Stimulated activated CD8-positive, alpha-beta memory T cell treated with anti-CD3 and anti-CD28 coated beads, Interleukin-7, amount 100 ng/mL, for 48 hours (primary cell): ENCODE data around the gene MRPS2.
"Not testable (repeated sequence)": the region's sequence is repeated elsewhere in the genome, so short reads cannot be mapped to it uniquely, and the experiment has no call there.

ENCODE experiments used
- DNase-seq, 2 donors: peaks; one replicate each; pipeline ENCODE4 v3.0.0-alpha.2; 2020; ENCODE audit warnings: low read depth in 1 of 2; ENCODE audit errors: extremely low read depth in 1 of 2

The MRPS2 gene

DNA sequence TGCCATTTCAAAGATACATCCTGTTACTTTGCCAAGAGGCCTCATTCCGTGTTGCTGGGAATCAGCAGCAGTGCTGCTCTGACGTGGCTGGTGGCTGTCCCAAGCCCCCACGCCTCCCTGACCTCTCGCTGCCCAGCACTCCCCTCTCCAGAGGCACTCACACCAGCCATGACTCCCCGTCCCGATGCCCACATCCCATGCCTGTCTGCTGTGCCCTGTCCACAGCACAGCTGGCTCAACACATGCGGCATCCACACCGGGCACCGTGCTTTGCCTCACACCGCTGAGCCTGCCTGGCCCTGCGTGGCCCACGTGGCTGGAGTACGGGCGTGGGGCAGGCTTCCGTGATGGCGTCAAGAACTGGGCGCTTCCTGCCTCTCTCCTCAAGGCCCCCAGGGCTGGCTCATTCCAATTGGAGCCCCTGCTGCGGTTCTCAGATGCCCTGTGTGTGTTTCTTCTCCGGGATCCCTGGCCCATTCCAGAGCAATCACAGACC lies 12.9 kb downstream of the MRPS2 start:
- no peak for DNase-seq

DNA sequence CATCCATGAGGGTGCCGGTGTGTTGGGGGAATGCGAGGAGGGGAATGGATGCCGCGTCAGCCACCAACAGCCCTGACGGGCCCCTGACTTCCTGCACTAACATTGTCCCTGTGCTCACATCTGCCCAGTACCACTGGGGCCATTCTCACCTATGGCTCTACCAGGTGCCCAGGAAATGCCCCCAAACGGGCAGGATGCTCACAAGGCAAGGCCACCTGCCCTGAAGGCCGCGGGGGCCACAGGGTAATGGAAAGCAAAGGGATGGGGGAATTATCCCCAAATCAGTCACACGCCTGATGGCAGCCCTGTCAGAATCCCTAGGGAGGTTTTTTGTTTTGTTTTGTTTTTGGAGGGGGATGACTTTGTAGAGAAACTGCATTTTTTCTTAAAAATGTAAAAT lies 13.4 kb downstream of the MRPS2 start:
- not testable (repeated sequence) for DNase-seq

DNA sequence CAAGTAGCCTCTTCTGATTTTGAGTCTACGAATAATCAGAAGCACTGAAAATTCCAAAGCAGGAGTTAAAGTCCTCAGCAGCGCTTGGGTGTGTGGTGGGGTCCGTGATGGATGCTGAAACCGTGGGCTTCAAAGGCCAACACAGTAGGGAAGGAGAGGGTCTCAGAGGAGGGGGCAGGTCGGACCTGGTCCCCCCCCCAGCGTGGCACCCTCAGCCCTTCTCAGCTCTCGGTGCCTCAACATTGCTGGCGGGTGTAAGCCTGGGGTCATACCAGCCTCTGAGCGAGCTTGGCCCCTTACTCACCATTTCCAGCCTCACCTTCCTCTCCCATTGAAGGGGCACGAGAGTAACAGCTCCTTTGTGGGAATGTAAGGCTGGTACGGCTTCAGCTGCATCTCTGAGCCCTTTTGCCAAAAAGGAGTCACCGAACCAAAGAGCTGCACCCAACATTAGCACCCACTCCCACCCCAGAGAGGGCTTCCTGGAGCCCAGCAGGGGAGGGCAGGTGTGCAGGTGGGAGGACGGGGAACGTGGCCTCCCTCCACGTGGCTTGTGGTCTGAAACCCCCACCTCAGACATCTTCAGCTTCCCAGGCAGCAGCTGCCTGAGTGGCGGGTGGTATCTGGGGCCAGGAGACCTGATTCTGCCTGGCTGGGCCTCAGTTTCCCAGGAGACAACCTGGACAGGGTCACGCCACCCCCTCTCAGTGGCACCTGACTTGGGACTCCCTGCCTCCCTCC lies 14.0 kb downstream of the MRPS2 start:
- no peak for DNase-seq

DNA sequence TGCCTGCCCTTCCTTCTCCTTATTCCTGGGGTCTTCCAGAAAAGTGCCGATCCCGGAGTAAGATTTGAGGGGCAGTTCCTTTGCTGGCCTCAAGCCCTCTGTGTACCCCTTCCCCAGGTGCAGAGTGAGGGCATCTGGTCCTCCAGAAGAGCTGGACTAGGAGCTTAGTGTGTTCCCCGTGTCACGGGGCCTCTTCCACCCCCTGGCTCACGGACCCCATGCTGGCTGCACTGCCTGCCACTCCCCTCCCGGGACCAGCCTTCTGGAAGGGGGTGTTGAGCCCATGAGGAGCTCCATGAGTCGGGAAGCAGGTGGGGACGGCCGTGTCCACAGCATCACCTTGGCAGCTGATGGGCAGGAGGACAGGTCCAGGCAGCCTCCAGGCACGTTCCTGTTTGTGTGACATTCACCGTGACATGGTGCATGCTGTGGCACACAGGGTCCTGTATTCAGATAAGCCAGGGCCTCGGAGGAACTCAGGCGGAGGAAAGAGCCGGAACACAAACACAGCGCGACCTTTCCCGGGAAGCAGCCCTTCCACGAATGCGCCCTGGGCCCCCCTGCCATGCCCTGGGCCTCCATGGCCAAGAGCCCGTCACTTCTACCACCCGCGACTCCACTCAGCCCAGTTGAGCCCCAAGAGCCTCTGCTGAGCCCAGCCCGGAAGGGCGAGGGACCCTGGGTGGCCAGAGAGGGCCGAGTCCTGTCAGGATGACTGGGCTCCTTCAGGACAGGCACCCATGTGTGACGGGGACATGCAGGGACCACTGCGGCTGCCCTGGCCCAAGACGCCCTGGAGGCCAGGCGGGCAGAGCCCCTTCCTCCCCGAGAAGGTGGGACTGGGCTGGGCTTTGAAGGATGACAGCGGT lies 14.8 kb downstream of the MRPS2 start:
- no peak for DNase-seq

DNA sequence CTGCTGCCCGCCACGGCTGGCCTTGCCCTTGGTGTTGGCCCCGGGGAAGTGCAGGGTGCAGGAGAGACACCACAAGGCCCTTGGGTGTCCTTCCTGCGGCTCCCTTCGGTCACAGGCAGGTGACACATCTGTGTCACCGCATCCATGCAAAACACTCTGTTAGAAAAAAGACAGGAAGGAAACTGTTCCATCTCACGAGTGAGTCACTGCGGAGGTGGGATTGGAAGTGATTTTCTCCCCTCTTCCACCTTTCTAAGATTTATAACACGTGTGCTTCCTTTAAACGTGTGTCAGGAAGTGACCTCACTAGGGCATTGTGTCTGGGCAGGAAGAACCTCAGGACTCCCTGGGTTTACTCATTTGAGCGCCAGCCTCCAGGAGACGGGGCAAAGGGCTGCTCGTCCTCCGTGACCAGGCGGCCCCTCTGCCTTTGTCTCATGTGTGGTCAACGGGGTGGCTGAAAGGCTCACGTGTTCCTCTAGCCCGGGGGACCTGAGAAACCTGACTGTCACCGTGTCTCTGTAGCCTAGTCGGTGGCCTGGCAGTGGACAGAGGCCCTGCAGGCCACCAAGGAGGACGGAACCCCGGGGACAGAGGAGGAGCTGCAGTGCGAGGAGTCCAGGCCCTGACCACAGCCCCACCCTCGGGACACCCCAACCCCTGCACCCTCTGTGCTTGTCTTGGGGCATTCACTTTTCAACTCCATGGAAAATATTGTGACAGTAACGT lies 15.8 kb downstream of the MRPS2 start:
- no peak for DNase-seq

DNA sequence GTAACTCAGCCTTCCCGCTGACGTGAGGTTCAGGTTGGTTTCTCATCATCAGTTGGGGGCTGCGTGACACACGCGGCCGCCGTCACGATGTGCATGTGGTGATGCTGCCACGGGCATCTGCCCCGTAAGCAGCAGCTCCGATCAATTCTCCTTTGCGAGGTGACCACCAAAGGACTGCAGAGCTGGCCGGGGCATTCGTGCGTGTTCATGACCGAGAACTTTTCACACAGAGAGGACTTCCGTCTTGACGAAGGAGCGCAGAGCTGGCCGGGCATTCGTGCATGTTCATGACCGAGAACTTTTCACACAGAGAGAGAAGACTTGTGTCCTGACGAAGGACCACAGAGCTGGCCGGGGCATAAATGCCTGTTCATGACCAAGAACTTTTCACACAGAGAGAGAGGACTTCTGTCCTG lies 16.9 kb downstream of the MRPS2 start:
- no peak for DNase-seq

DNA sequence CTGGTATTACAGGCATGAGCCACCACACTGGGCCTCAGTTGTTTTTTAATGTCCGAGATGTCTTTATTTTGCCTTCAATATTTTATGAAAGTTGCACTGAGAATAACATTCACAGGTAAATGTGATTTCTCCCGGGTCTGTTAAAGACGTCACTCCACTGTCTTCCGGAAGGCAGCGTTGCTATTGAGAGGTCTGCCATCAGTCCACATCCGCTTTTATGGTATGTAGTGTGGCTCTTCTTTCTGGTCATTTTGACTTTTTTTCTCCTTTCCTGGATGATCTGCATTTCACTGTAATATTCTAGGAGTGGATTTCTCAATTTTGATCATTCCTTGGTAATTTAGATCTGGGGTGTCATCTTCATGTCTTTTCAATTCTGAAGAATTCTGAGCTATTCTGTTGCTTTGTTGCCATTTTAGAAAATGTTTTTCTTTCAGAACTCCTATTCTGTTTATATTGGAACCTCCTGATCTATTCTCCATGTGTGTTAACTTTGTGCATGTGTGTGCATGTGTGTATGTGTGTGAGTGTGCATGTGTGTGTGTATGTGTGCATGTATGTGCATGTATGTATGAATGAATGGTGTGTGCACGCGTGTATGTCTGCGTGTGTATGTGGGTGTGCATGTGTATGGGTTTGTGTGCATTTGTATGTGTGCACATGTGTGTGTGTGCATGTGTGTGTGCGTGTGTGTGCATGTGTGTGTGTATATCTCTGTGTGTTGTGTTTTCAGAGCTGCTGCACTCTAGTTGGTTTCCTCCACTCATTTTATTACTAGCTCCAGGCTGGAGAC lies 18.9 kb downstream of the MRPS2 start:
- DNase-seq, result no peak

DNA sequence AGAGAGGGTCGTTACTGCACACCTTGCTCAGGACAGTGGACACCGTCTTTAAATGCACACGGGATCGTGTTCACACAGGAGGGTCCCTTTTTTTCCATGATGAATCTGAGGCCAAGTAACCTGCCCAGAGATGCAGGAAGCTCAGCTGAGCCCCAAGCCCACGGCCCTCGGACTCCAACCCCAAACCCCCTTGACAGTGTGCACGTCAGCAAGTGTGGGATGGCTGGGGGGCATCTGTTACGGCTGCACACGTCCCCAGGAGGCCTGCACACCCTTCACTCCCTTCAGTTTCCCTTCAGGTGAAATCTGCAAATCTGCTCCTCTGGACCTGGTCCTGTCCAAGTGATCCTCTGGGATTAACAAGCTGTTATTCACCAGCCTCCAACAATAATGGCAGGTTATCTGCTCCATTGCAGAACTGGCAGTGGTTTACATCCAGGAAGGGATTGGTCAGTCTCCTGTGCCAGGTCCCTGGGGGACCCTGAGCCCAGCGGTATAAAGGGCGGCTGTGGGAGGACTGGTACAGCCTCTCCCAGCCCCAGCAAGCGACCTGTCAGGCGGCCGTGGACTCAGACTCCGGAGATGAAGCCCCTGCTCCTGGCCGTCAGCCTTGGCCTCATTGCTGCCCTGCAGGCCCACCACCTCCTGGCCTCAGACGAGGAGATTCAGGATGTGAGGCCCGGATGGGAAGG lies 20.6 kb downstream of the MRPS2 start, which contains the start of gene LCN1:
TSS of gene LCN1 (plus strand) at position 525 of the 692 bp plus-strand sequence. CDS start at position 583, 58 bp downstream.
- DNase-seq, result no peak

DNA sequence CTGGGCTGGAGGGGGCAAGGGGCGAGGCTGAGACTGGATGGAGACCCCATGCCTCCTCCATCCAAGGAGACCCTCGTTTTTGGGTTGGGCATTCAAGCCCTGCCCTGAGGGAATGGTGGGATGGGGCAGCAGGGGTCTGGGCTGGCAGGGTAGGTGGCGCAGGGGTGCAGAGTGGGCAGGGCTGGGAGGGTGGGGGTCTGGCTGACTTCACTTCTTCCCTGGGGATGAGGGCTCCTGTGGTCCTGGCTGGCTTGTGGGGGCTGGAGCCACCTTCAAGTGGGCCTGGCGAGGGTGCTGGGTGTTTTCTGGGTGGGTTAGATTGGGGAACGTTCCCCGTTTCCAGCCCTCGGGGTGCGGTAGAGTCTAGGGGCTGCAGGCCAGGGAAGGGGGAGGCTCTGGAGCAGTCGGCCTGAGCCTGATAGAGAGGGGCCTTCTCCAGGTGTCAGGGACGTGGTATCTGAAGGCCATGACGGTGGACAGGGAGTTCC lies 21.2 kb downstream of the MRPS2 start:
- DNase-seq, result no peak

DNA sequence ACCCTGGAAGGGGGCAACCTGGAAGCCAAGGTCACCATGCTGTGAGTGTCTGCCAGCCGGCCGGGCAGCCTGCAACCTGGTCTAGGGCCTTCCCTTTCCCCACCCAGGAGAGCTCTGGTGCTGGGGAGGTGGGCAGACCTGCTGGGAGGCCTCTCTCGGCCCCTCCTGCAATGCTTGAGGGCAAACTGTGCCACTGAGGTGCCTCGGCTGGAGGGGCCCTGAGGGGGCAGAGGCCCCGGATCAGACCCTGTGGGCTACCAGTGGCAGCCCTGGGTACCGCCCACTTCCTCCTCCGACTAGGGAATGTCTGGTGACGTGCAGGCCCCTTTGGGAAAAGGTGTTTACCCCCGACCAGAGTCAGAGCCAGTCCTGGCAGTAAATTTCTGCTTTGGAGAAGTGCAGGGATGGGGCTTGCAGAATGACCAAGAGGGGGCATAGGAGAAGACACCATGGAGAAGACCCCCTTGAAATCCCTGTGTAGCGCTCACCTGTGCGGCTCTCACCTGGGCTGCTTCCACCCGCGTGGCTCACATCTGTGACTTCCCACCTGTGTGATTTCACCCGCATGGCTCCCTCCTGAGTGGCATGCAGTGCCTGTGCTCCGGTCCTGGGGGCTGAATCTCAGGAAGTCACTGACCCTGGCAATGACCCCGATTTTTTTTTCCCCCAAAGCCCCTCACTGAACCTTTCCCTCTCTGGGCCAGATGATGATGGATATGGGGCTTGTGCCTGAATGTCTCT lies 21.8 kb downstream of the MRPS2 start:
- DNase-seq, result no peak

DNA sequence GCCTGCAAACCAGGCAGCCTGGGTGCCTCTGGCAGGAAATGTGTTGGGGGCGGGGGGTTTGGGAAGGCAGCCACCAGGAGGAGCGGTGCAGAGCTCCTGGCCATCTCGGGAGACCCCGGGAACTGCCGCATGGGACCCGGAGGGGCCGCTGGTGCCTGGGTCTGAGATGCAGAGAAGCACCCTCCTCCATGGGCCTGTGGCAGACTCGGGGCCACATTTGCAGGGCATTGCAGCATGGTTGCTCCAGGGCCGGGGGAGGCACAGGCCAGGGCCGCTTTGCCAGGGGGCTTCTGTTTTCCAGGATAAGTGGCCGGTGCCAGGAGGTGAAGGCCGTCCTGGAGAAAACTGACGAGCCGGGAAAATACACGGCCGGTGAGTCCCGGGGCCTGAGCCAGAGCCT lies 22.4 kb downstream of the MRPS2 start:
- DNase-seq, result no peak

DNA sequence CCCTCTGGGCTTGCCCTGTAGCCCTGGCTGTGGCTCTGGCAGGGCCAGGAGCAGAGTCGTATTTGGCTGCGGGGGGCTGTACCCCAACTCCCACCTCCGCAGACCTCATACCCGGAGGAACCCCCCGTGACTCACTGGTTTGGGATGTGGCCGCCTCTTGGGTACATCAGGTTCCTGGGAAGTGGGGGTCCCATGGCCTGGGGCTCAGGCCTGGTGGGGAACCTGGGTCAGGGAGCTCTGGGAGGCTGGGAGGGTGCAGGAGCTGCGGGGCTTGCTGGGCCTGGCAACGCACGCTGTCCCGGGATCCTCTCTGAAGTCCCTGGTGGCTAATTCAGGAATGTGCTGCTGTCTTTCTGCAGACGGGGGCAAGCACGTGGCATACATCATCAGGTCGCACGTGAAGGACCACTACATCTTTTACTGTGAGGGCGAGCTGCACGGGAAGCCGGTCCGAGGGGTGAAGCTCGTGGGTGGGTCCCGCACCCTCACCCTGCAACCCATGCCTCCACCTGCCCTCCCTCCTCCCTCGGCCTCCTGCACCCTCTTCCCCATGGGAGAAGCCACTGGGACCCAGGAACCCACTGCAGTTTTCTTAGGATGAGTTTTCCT lies 23.1 kb downstream of the MRPS2 start:
- no peak for DNase-seq

DNA sequence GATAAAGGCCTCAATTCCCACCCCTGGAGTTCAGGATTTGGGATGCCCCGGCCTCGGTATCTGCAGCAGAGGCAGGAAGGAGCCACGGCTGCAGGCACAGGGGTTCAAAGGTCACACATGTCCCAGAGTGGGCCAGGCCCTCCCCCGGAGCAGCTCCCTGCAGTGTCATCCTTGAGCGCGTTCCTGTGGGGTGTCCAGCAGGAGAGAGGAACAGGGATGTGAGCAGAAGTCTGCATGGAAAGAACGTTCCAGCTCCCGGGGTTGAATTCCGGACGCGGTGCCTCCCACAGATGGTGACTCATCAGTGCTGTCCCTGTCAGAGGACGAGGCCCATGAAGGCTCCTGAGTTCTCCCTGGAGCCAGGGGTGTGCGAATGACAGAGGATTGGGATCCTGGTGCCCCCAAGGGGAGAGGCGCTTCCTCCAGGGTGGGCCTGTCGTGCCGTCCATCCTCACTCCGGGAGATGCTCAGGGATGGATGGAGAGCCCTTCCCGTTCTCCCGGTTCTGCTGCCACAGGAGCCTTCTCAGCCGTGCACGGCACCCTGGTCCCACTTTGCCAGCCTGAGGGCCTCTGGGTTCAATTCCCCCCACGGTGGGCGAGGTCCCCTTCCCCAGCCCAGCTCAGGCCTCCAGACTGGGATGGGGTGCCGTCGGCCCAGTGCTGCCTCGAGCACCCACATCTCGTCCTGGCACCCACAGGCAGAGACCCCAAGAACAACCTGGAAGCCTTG lies 23.8 kb downstream of the MRPS2 start:
- no peak for DNase-seq

DNA sequence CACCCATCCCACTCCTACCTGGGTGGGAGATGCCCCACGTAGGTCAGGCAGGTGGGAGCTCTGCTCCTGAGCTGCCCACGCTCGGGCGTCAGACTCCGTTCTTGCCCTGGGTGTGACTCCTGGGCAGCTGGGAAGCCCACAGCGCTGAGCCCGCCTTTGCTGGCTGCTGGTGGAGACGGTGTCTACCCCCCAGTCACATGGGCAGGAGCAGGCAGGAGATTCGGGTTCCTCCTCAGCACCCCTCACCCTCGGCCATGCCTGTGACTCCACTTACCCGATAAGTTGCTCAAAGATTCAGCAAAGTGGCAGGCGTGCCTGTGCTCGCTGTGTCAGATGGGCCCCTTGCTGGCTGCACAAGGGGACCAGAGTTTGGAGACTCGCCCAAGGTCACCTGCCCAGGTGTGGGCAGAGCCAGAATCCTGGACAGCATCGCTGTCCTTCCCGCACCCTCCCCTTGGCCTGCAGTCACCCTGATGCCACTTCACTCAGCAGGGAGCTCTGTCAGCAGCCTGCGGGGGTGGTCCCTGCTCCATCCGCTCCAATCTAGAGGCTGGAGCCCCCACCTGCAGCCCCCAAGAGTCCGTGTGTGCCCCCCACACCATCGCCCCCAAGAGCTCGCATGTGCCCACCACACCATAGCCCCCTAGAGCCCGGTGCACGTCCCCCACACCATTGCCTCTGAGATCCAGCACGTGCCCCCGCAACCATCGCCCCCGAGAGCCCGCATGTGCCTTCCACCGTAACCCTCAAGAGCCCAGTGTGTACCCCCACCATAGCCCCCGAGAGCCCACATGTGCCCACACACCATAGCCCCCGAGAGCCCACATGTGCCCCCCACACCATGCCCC lies 25.0 kb downstream of the MRPS2 start:
- DNase-seq, result no peak

DNA sequence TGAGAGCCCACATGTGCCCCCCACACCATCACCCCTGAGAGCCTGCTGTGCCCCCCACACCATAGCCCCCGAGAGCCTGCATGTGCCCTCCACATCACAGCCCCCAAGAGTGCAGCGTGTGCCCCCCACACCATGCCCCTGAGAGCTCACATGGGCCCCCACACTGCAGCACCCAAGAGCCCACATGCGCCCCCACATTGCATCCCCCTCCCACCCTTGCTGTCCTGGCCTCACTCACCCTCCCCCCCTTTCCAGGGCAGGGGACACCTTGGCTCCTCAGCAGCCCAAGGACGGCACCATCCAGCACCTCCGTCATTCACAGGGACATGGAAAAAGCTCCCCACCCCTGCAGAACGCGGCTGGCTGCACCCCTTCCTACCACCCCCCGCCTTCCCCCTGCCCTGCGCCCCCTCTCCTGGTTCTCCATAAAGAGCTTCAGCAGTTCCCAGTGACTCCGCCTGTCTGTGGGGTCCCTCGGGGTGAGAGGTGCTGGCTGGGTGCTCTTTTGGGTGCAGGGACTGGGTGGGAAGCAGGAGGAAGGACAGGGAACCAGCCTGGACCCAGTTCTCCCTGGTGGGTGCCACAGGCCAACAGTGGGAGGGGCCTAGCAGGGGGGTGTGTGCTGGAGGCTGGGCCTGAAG lies 25.7 kb downstream of the MRPS2 start:
- no peak for DNase-seq

DNA sequence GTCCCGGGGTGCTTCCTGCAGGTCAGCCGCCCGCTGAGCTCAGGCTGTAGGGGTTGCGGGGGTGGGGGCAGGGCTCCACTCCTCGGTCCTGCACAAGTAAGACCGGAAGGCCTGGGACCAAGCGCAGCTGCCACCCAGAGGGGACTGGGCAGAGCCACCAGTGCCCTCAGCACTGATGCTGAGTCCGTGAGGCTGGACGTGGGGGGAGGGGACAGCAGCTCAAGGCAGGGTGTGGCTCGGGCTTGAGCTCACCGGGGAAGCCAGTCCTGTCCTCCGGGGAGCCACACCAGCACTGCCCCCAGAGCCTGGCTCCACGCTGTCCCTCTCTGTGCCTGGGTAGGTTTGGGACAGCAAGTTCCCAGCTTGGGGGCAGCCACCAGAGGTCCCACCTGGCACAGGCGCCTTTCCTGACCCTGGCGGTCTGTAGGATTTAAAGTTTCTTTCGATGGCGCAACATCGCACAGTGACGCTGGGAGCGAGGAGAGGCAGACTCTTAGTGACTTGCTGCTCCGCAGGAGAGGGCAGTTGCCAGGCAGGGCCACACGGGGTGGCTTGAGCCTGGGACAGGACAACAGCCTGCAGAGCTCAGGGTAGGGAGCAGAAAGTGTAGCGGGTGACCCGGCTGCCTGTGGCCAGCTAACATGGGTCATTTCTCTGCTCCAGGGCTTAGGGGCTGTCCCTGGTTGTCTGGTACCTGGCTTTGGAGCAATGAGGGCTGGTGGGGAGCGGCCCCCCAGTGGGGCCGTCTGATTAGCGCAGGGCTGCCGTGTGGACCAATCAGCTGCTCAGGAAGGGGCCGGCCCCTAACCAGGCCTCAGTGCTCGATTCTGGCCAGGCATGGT lies 26.5 kb downstream of the MRPS2 start:
- no peak for DNase-seq
